ENCODE results near the gene ATF6. TPM values are rescaled to one million over a fixed set of nuclear protein-coding genes. Genes with fewer than 3 reads are reported as not detected.

The ATF6 gene
- total RNA-seq, 3 donors from 2014 or later, result 31.0 to 56.1 (median 34.1) TPM

GRCh38 chr1:161781995-161782394 lies 15.9 kb downstream of the ATF6 start:
- Histone ChIP-seq H3K27ac (no peak overlapping the region), H3K27me3 (no peaks in the 10 kb centered on the region), H3K4me3 (no peak overlapping the region), H3K9me3 (no peaks in the 10 kb centered on the region), H3K36me3 (no peaks in the 10 kb centered on the region), H3K4me1 (no peaks in the 10 kb centered on the region)
- TF ChIP-seq POLR2A (IDR thresholded peaks at IDR 0.05) (no peak), POLR2AphosphoS5 (IDR thresholded peaks at IDR 0.05) (no peak), CTCF (IDR thresholded peaks at IDR 0.05) (no peak)
- DNase-seq (ENCODE audit: low spot score in 2 of 2), result no peak
- intact Hi-C loops (cut with DNase I; ENCODE audit: low total_unique reads), result no loop called here

GRCh38 chr1:161782886-161783285 lies 16.8 kb downstream of the ATF6 start:
- no peak overlapping the region for H3K27ac ChIP-seq
- no peaks in the 10 kb centered on the region for H3K9me3 ChIP-seq
- H3K27me3 ChIP-seq, result no peaks in the 10 kb centered on the region
- no peaks in the 10 kb centered on the region for H3K4me1 ChIP-seq
- no peak overlapping the region for H3K4me3 ChIP-seq
- DNase-seq (ENCODE audit: low spot score in 2 of 2), result no peak
- intact Hi-C loops (cut with DNase I; ENCODE audit: low total_unique reads), result no loop called here
- no peaks in the 10 kb centered on the region for H3K36me3 ChIP-seq
- TF ChIP-seq POLR2A (IDR thresholded peaks at IDR 0.05), result no peak
- no peak for TF ChIP-seq POLR2AphosphoS5 (IDR thresholded peaks at IDR 0.05)
- no peak for TF ChIP-seq CTCF (IDR thresholded peaks at IDR 0.05)

- no peak for DNase-seq (ENCODE audit: low spot score in 2 of 2)
- intact Hi-C loops (cut with DNase I; ENCODE audit: low total_unique reads), result no loop called here
- Histone ChIP-seq H3K9me3 (no peaks in the 10 kb centered on the region), H3K27me3 (no peaks in the 10 kb centered on the region), H3K27ac (no peak overlapping the region), H3K4me3 (no peak overlapping the region), H3K36me3 (no peaks in the 10 kb centered on the region), H3K4me1 (no peaks in the 10 kb centered on the region)
- TF ChIP-seq CTCF (IDR thresholded peaks at IDR 0.05) (no peak), POLR2AphosphoS5 (IDR thresholded peaks at IDR 0.05) (no peak), POLR2A (IDR thresholded peaks at IDR 0.05) (no peak)
Observed at GRCh38 chr1:161784968-161785367, 18.8 kb downstream of the ATF6 start.

GRCh38 chr1:161787355-161787754 lies 21.2 kb downstream of the ATF6 start:
- intact Hi-C loops (cut with DNase I; ENCODE audit: low total_unique reads), result no loop called here
- Histone ChIP-seq H3K4me1 (no peaks in the 10 kb centered on the region), H3K9me3 (no peaks in the 10 kb centered on the region), H3K27ac (no peak overlapping the region), H3K4me3 (no peak overlapping the region), H3K27me3 (no peaks in the 10 kb centered on the region), H3K36me3 (no peaks in the 10 kb centered on the region)
- TF ChIP-seq POLR2A (IDR thresholded peaks at IDR 0.05) (no peak), POLR2AphosphoS5 (IDR thresholded peaks at IDR 0.05) (no peak), CTCF (IDR thresholded peaks at IDR 0.05) (no peak)
- no peak for DNase-seq (ENCODE audit: low spot score in 2 of 2)

- H3K9me3 ChIP-seq, result no peaks in the 10 kb centered on the region
- no peak for DNase-seq (ENCODE audit: low spot score in 2 of 2)
- H3K4me3 ChIP-seq, result no peak overlapping the region
- intact Hi-C loops (cut with DNase I; ENCODE audit: low total_unique reads), result no loop called here
- no peaks in the 10 kb centered on the region for H3K4me1 ChIP-seq
- no peaks in the 10 kb centered on the region for H3K36me3 ChIP-seq
- H3K27ac ChIP-seq, result peak overlapping the region in 1 of 2 donors; percentile 6
- H3K27me3 ChIP-seq, result no peaks in the 10 kb centered on the region
- TF ChIP-seq POLR2AphosphoS5 (IDR thresholded peaks at IDR 0.05), result no peak
- no peak for TF ChIP-seq POLR2A (IDR thresholded peaks at IDR 0.05)
- no peak for TF ChIP-seq CTCF (IDR thresholded peaks at IDR 0.05)
Observed at GRCh38 chr1:161790587-161791317, 24.6 kb downstream of the ATF6 start.

Measured in breast epithelium (tissue), 4 donors.